Endothelial cell of umbilical vein (primary cell): ENCODE results near the gene ZFX. TPM values are rescaled to one million over a fixed set of nuclear protein-coding genes. Genes with fewer than 3 reads are reported as not detected.

ENCODE experiments used
- BruUV-seq: library from RNA; stranded (reverse); fragments of 400-500 nt; replicated peaks from 2 replicates; lab custom pipeline; 2021; lab: Mats Ljungman, UMichigan
- CTCF ChIA-PET: fragments of 300-600, 350-600 bp; sonication (Branson Sonifier 250); formaldehyde crosslinking; loops from one replicate; lab custom pipeline; 2021; ENCODE audit warnings: antibody characterized with exemption, inconsistent platforms; lab: Charles Lee
- POLR2A ChIA-PET: fragments of 300-600, 350-600 bp; sonication (Branson Sonifier 250); formaldehyde crosslinking; loops from one replicate; lab custom pipeline; 2021; ENCODE audit warnings: antibody characterized with exemption, inconsistent platforms; lab: Charles Lee
- DNase-seq: peaks from one replicate; pipeline ENCODE4 v3.0.0-alpha.2; 2011; ENCODE audit warnings: low read depth, low spot score
- FAIRE-seq: peaks from 2 replicates; lab custom pipeline; 2011; peaks lifted over from hg19 to GRCh38; lab: Jason Lieb, UNC
- H2AFZ ChIP-seq: 2 replicates; pipeline ENCODE4 v1.6.0; 2012; ENCODE audit warnings: low read depth, low read length, control low read depth, inconsistent platforms
- H3K27ac ChIP-seq: 2 replicates; pipeline ENCODE4 v1.5.1; 2011; ENCODE audit warnings: low read depth, mild to moderate bottlenecking, control low read depth, low read length, moderate library complexity; ENCODE audit not compliant: insufficient read depth
- H3K27me3 ChIP-seq, 2 experiments: 2 replicates each; pipeline versions ENCODE4 v1.6.0 to v1.6.1; 2011; ENCODE audit warnings: low read length in 2 of 2, mixed read lengths in 1 of 2; ENCODE audit not compliant: control insufficient read depth in 2 of 2, insufficient read depth in 2 of 2
- H3K36me3 ChIP-seq, 2 experiments: 2 replicates in 1 of 2; 3 replicates in 1 of 2; pipeline ENCODE4 v1.5.1; 2011; ENCODE audit warnings: low read length in 2 of 2, mild to moderate bottlenecking in 1 of 2, moderate library complexity in 1 of 2; ENCODE audit not compliant: control insufficient read depth in 2 of 2, insufficient read depth in 2 of 2; ENCODE audit errors: extremely low read depth in 1 of 2
- H3K4me1 ChIP-seq: 3 replicates; pipeline ENCODE4 v1.5.1; 2011; ENCODE audit warnings: mild to moderate bottlenecking, low read length; ENCODE audit not compliant: control insufficient read depth, insufficient read depth; ENCODE audit errors: extremely low read depth
- H3K4me2 ChIP-seq: 2 replicates; pipeline ENCODE4 v1.6.1; 2011; ENCODE audit warnings: low read length, control low read depth, mixed read lengths; ENCODE audit not compliant: insufficient read depth
- H3K4me3 ChIP-seq, 3 experiments: fragments of 200-600 bp in 1 of 3; sonication (generic), shearing (Covaris generic) in 1 of 3; replicated peaks in 1 of 3; 2 replicates each; pipeline ENCODE4 v1.5.1; 2011 to 2016; ENCODE audit warnings: control low read depth in 3 of 3, low read length in 3 of 3, mild to moderate bottlenecking in 2 of 3, inconsistent platforms in 1 of 3, low read depth in 1 of 3, moderate library complexity in 1 of 3; ENCODE audit not compliant: insufficient read depth in 1 of 3
- H3K79me2 ChIP-seq: 2 replicates; pipeline ENCODE4 v1.6.0; 2012; ENCODE audit warnings: low read length, inconsistent platforms; ENCODE audit not compliant: control insufficient read depth, insufficient read depth
- H3K9ac ChIP-seq: replicated peaks from 2 replicates; pipeline ENCODE3; 2011; ENCODE audit warnings: low read length, control low read depth; ENCODE audit not compliant: insufficient read depth; ENCODE audit errors: extremely low read depth
- H3K9me1 ChIP-seq: replicated peaks from 3 replicates; pipeline ENCODE4 v1.6.0; 2011; ENCODE audit warnings: mild to moderate bottlenecking, low read length; ENCODE audit not compliant: control insufficient read depth, insufficient read depth; ENCODE audit errors: extremely low read depth
- H3K9me3 ChIP-seq: replicated peaks from 2 replicates; pipeline ENCODE4 v1.5.1; 2012; ENCODE audit warnings: low read length, inconsistent platforms; ENCODE audit not compliant: control insufficient read depth, insufficient read depth
- H4K20me1 ChIP-seq: replicated peaks from 2 replicates; pipeline ENCODE3; 2011; ENCODE audit warnings: mild to moderate bottlenecking, low read length; ENCODE audit not compliant: control insufficient read depth, insufficient read depth; ENCODE audit errors: extremely low read depth
- EZH2 ChIP-seq: IDR thresholded peaks from 2 replicates; pipeline ENCODE4 v1.6.1; 2012; ENCODE audit warnings: borderline replicate concordance, low read depth, mild to moderate bottlenecking, moderate library complexity, low read length, inconsistent platforms; ENCODE audit not compliant: severe bottlenecking
- FOS ChIP-seq: IDR thresholded peaks from 2 replicates; pipeline ENCODE4 v1.6.1; 2011; ENCODE audit warnings: mild to moderate bottlenecking, low read length, moderate library complexity, borderline replicate concordance; ENCODE audit not compliant: insufficient read depth
- GATA2 ChIP-seq: IDR thresholded peaks from 2 replicates; pipeline ENCODE4 v1.7.0; 2011; ENCODE audit warnings: low read depth, mild to moderate bottlenecking, moderate library complexity, mixed read lengths, low read length; ENCODE audit not compliant: insufficient read length, insufficient read depth
- JUN ChIP-seq: IDR thresholded peaks from 2 replicates; pipeline ENCODE4 v1.6.1; 2011; ENCODE audit warnings: borderline replicate concordance, low read depth; ENCODE audit not compliant: insufficient read length, insufficient read depth
- MAX ChIP-seq: IDR thresholded peaks from 2 replicates; pipeline ENCODE4 v1.6.1; 2011; ENCODE audit not compliant: insufficient read depth, insufficient read length
- MYC ChIP-seq: IDR thresholded peaks from one replicate; pipeline ENCODE4 v1.6.1; 2011; ENCODE audit warnings: mild to moderate bottlenecking, low read depth, low read length
- POLR2A ChIP-seq: IDR thresholded peaks from 2 replicates; pipeline ENCODE4 v1.6.1; 2012; ENCODE audit warnings: low read depth, mild to moderate bottlenecking, control low read depth, low read length
- POLR2AphosphoS5 ChIP-seq: IDR thresholded peaks from 2 replicates; pipeline ENCODE4 v1.6.1; 2012; ENCODE audit warnings: low read depth, mild to moderate bottlenecking, control low read depth, low read length, moderate library complexity; ENCODE audit not compliant: insufficient read depth
- dilution Hi-C: fragments of 300-500 bp; cut with MboI; formaldehyde crosslinking; loops from one replicate; pipeline ENCODE4 v1.15.0; 2019; ENCODE audit warnings: low sequenced_read_pairs; ENCODE audit not compliant: extremely low pct_ligation_motif_present
- intact Hi-C: fragments of 100-400 bp; cut with micrococcal nuclease; formaldehyde crosslinking; loops from one replicate; pipeline ENCODE4 v1.10.0; 2022
- polyA plus RNA-seq, 4 experiments: library from polyadenylated mRNA; depleted of rRNA in 3 of 4; stranded (reverse) in 3 of 4; unstranded in 1 of 4; fragments of >200 nt; gene quantifications; 2 replicates each; pipeline versions ENCODE4 v1.2.1 to v1.2.3, GENCODE V29; 2011 to 2012; ENCODE audit warnings: missing spikeins in 1 of 4
- total RNA-seq: library from RNA; stranded (reverse); gene quantifications from 2 replicates; pipeline ENCODE4 v1.2.3, GENCODE V29; 2021
- TF ChIP-seq, protein P1 (sequence below), 2 donors: IDR thresholded peaks; 1 replicate in 1 of 2; 2 replicates in 1 of 2; pipeline ENCODE4 v1.5.1; 2011; ENCODE audit warnings: low read length in 2 of 2, mild to moderate bottlenecking in 2 of 2, moderate library complexity in 2 of 2, control low read depth in 1 of 2, inconsistent platforms in 1 of 2, low read depth in 1 of 2; ENCODE audit not compliant: insufficient read depth in 1 of 2; ENCODE audit errors: extremely low read depth in 1 of 2

Gene ZFX
- total and polyA plus RNA-seq, 2 donors (not counting 3 experiments of a cell fraction or from before 2014, with no cell fraction given), result 11.4 to 34.1 TPM

DNA sequence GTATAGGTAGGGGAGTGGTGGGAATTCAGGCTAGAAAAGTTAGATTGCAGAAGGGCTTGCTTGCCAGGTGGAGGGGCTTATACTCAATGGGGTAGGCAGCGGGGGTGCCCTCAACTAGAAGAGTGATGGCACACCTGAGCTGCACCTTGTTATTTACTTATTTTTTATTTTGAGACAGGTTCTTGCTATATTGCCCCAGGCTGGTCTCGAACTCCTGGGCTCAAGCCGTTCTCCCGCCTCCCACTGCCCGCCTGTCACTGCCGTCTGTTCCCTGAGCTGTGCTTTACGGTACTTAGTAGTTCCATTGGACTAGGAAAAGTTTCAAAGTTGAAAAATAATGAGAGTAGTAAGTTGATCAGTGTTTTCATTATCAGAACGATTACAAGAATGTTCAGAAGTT, 2.0 kb downstream of the ZFX start:
- H3K27ac ChIP-seq, result no peak overlapping the region
- no peaks in the 10 kb centered on the region for H3K36me3 ChIP-seq
- intact Hi-C loops, result loop anchor here (10.0 kb wide), 1 partner anchor 247 kb away; the partner anchor contains the start of genes APOO and CXorf58
- peak overlapping the region; percentile 87 for H3K9ac ChIP-seq
- H3K79me2 ChIP-seq, result peaks cover 62% of the 10 kb centered on the region
- ChIA-PET CTCF (no interaction called here), POLR2A (no interaction called here)
- no peaks in the 10 kb centered on the region for H3K9me3 ChIP-seq
- H3K4me3 ChIP-seq, result peak overlapping the region in 2 of 3 experiments; percentile 79 to 90
- DNase-seq, result no peak
- dilution Hi-C loops, result no loop called here
- FAIRE-seq, result no peak
- no peaks in the 10 kb centered on the region for H3K9me1 ChIP-seq
- BruUV-seq, result no TSS peak
- no peak overlapping the region for H2AFZ ChIP-seq
- no peaks in the 10 kb centered on the region for H3K27me3 ChIP-seq
- H3K4me1 ChIP-seq, result peaks cover 41% of the 10 kb centered on the region
- no peak for TF ChIP-seq GATA2
- TF ChIP-seq, protein P1, sequence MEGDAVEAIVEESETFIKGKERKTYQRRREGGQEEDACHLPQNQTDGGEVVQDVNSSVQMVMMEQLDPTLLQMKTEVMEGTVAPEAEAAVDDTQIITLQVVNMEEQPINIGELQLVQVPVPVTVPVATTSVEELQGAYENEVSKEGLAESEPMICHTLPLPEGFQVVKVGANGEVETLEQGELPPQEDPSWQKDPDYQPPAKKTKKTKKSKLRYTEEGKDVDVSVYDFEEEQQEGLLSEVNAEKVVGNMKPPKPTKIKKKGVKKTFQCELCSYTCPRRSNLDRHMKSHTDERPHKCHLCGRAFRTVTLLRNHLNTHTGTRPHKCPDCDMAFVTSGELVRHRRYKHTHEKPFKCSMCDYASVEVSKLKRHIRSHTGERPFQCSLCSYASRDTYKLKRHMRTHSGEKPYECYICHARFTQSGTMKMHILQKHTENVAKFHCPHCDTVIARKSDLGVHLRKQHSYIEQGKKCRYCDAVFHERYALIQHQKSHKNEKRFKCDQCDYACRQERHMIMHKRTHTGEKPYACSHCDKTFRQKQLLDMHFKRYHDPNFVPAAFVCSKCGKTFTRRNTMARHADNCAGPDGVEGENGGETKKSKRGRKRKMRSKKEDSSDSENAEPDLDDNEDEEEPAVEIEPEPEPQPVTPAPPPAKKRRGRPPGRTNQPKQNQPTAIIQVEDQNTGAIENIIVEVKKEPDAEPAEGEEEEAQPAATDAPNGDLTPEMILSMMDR (IDR thresholded peaks at IDR 0.05; ENCODE audit: extremely low read depth in 1 of 2, insufficient read depth in 1 of 2, low read depth in 1 of 2, low read length in 2 of 2), result no peak
- TF ChIP-seq POLR2AphosphoS5, result no peak
- TF ChIP-seq MYC, result no peak
- no peak for TF ChIP-seq EZH2
- no peak for TF ChIP-seq JUN
- no peak for TF ChIP-seq MAX
- no peak for TF ChIP-seq FOS
- TF ChIP-seq POLR2A, result no peak
- H3K4me2 ChIP-seq, result peak overlapping the region; percentile 83
- peaks cover 2% of the 10 kb centered on the region for H4K20me1 ChIP-seq
